HG03432 (cell line): ENCODE data around the gene OR6C1.
"Not testable (repeated sequence)": the region's sequence is repeated elsewhere in the genome, so short reads cannot be mapped to it uniquely, and the experiment has no call there.

Experiments
- ATAC-seq: cut with Tn5 transposase; IDR thresholded peaks from one replicate; pipeline ENCODE4 v1.9.1; 2021; ENCODE audit warnings: mild to moderate bottlenecking, moderate library complexity; ENCODE audit not compliant: unreplicated experiment

The OR6C1 gene

DNA sequence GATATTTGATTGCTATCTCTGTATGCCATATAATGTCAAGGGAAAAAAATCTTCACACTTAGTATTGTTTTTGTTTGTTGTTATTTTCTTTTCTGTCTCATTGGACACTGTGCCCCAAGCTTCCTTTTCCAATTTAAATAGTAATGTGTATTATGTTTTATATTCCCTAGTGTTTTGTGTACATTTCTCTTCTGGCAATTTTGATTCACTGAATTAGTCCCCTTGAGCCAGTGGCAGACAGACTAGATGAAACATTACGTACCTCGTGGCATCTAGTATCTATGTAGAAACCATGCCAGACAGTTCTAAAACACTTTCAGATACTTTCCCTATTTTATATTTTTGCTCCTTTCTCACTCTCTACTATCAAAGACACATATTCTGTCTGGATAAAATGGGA lies at the start of gene OR6C1:
OR6C1 (plus strand) TSS at position 301 of the 400 bp plus-strand sequence. CDS start 6,257 bp downstream, outside the sequence.
- ATAC-seq, result no peak

- ATAC-seq, result no peak
Observed at GRCh38 chr12:55280991-55281390, 33.2 kb upstream of the OR6C1 start.

GRCh38 chr12:55289999-55290398 lies 24.1 kb upstream of the OR6C1 start:
- ATAC-seq, result no peak

- ATAC-seq, result no peak
Observed at GRCh38 chr12:55296469-55296868, 17.7 kb upstream of the OR6C1 start, which contains the start of gene OR6C6. Gene OR6C6 (minus strand): TSS chr12:55296569. CDS start chr12:55295232, 1,337 bp downstream.

- no peak for ATAC-seq
Observed at GRCh38 chr12:55320201-55320600, 6.1 kb downstream of the OR6C1 start.

DNA sequence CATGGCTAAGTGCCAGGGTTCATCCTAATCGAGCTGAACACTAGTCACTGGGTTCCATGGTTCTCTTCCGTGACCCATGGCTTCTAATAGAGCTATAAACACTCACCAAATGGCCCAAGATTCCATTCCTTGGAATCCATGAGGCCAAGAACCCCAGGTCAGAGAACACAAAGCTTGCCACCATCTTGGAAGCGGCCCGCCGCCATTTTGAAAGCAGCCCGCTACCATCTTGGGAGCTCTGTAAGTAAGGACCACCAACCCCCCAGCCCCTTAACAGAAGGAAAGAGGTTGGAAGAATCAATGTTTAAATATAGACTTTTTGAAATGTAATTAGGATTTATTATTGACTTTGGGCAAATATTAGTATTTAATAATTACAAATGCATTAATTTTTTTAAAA lies 11.7 kb downstream of the OR6C1 start:
- ATAC-seq, result not testable (repeated sequence)

GRCh38 chr12:55330446-55330845 lies 16.3 kb downstream of the OR6C1 start, which contains the start of gene OR6C3:
Gene OR6C3 (plus strand): TSS chr12:55330746. CDS start chr12:55331701, 955 bp downstream.
- no peak for ATAC-seq

DNA sequence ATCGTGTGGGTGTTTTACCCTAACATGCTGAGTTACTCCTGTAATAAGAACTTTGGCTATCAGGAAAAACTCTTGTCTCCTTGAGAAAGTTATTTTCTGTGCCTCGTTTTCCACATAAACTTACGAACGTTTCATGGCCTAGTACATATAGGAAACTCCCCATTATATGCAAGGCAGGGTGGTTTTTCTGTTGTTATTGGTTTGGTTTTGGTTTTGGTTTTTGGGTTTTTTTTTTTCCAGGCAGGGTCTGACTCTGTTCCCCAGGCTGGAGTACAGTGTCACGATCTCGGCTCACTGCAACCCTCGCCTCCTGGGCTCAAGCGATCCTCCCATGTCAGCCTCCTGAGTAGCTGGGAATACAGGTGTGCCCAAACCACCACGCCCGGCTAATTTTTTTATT lies 21.9 kb downstream of the OR6C1 start:
- no peak for ATAC-seq

- ATAC-seq, result not testable (repeated sequence)
Observed at GRCh38 chr12:55355338-55355737, 41.2 kb downstream of the OR6C1 start.

DNA sequence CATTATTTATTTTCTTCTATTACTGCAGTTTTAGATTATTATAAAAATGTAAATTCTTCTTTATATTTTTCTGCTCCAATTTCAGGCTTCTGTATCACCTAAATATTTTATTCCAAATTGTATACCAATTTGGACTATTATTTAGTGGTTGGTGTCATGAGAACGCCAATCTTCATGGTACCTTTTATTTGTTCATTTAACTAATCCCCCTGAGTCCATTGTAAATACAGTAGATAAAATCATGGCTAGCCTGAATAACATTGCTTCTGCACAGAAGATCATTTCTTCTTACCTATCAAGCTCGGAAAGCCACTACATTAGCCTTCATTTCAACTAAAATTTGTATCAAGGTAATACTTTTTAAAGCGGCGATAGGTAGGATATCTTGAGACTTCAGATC lies 48.5 kb downstream of the OR6C1 start, which contains the start of gene OR6C75:
OR6C75 (plus strand) TSS at position 301 of the 400 bp plus-strand sequence. CDS start 2,136 bp downstream, outside the sequence.
- no peak for ATAC-seq

- ATAC-seq, result no peak
Observed at GRCh38 chr12:55365086-55365485, 50.9 kb downstream of the OR6C1 start.
